HFFc6 (cell line): ENCODE measurements around the gene CDS2. TPM values are rescaled to one million over a fixed set of nuclear protein-coding genes. Genes with fewer than 3 reads are reported as not detected.

Experiments
- DNase-seq: peaks from one replicate; pipeline ENCODE4 v3.0.0-alpha.2; 2018
- H3K27ac Mint-ChIP-seq: 2 replicates; pipeline ENCODE4 v1.8.0; 2020; ENCODE audit warnings: mild to moderate bottlenecking, mixed read lengths
- H3K27me3 Mint-ChIP-seq: 2 replicates; pipeline ENCODE4 v1.8.0; 2021; ENCODE audit warnings: mild to moderate bottlenecking, moderate library complexity, mixed read lengths; ENCODE audit not compliant: insufficient read depth
- H3K36me3 Mint-ChIP-seq: 2 replicates; pipeline ENCODE4 v1.8.0; 2021; ENCODE audit warnings: low read depth, mixed read lengths
- H3K4me1 Mint-ChIP-seq: 2 replicates; pipeline ENCODE4 v1.8.0; 2020; ENCODE audit warnings: low read depth, mixed read lengths
- H3K4me3 Mint-ChIP-seq: 2 replicates; pipeline ENCODE4 v1.8.0; 2020; ENCODE audit warnings: mild to moderate bottlenecking, moderate library complexity, mixed read lengths
- H3K9me3 Mint-ChIP-seq: 2 replicates; pipeline ENCODE4 v1.8.0; 2020; ENCODE audit warnings: mild to moderate bottlenecking, mixed read lengths
- CTCF ChIP-seq: fragments of 200-600 bp; sonication (generic); IDR thresholded peaks from 2 replicates; pipeline ENCODE4 v1.5.0; 2021; ENCODE audit warnings: antibody characterized with exemption, mild to moderate bottlenecking
- total RNA-seq, 6 experiments: library from RNA; stranded (reverse); fragmentation: NEBNext Ultra II Directional; extraction: Animal tissue kit (Norgen Biotek cat#: 25700); gene quantifications; 2 replicates in 1 of 6; 3 replicates in 5 of 6; pipeline ENCODE4 v1.2.3, GENCODE V29; 2021

Gene CDS2
- total RNA-seq, 6 experiments from 2014 or later, result 36.6 to 42.5 (median 39.2) TPM

DNA sequence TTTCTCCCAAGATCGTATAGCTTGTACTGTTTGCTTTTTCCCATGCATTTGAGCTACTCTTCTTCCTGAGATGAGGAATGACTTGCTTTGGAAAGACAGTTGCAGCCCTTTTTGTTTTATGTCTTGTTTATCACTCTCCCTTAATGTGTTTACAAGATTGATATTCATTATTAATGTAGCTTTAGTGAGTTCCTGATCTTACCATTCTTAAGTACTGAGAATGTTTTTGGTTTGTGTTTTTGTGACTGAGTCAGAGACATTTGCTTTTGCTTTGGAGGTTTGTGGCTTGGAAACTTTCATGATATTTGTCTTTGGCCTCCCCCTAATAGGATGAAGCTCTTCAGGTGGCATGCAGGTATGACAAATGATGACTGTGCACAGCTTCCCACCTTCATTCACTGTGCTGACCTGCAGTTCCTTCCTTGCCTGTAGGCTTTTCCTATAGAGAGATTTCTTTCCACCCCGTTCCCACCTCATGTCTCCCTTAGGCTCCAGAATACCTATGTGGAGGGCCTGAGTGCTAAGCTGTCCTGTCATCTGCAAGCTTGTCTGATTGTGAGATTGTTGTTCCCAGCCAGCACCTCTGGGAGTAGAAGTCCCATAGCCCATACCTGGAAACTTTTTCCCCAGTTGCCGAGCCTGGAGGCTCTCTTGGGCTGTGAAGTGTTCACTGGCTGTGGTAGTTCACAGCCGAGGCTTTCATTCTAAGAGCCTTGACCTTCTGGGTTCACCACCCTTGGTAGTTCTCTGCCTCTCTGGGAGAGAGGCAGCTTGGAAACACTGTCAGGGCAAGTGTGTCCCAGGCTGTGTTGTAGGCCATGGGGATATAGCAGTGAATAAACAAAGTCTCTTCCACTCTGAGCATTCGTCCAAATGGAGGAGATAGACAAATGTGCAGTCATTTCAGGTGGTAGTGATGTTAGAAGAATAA lies 27.1 kb downstream of the CDS2 start:
- TF ChIP-seq CTCF, result no peak
- Mint-ChIP-seq H3K27me3 (no peaks in the 10 kb centered on the region), H3K36me3 (no peaks in the 10 kb centered on the region; the same call in 1 of the 2 replicates), H3K4me1 (peaks cover 67% of the 10 kb centered on the region), H3K9me3 (no peaks in the 10 kb centered on the region), H3K27ac (peak overlapping the region; percentile 49), H3K4me3 (no peak overlapping the region)
- no peak for DNase-seq

- Mint-ChIP-seq H3K4me1 (peaks cover 67% of the 10 kb centered on the region), H3K27ac (0 out of 2 replicates have a peak overlapping the region, but pooled peaks have one; percentile 49), H3K9me3 (no peaks in the 10 kb centered on the region), H3K27me3 (no peaks in the 10 kb centered on the region), H3K4me3 (no peak overlapping the region), H3K36me3 (no peaks in the 10 kb centered on the region; the same call in 1 of the 2 replicates)
- no peak for DNase-seq
- no peak for TF ChIP-seq CTCF
Measured at GRCh38 chr20:5154543-5154925, 27.7 kb downstream of the CDS2 start.

DNA sequence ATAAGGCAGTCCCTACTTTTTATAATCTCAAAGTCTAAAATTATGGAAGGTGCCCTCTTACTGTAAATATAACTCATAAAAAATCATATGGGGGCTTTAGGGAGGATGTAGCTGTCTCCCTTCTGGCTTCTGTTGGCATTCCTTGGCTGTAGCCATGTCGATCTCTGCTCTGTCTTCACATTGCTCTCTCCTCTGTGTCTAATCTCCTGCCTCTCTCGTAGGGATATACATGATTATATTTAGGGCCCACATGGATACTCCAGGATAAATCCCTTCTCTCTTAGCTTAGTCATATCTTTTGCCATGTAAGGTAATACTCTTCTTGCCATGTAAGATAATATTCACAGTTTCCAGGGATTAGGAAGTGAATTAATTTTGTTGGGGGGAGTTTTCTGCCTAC lies 28.6 kb downstream of the CDS2 start:
- Mint-ChIP-seq H3K9me3 (no peaks in the 10 kb centered on the region), H3K27ac (peak overlapping the region; percentile 81), H3K36me3 (no peaks in the 10 kb centered on the region; the same call in 1 of the 2 replicates), H3K4me3 (no peak overlapping the region), H3K4me1 (peaks cover 64% of the 10 kb centered on the region), H3K27me3 (no peaks in the 10 kb centered on the region)
- DNase-seq, result no peak
- no peak for TF ChIP-seq CTCF

GRCh38 chr20:5156675-5157448 lies 30.1 kb downstream of the CDS2 start:
- peaks cover 5% of the 10 kb centered on the region; the same call in 1 of the 2 replicates for H3K36me3 Mint-ChIP-seq
- peak overlapping the region; percentile 81 for H3K27ac Mint-ChIP-seq
- H3K27me3 Mint-ChIP-seq, result no peaks in the 10 kb centered on the region
- H3K4me3 Mint-ChIP-seq, result peak overlapping the region; percentile 36
- H3K9me3 Mint-ChIP-seq, result no peaks in the 10 kb centered on the region
- no peak for TF ChIP-seq CTCF
- peak; percentile 47 for DNase-seq
- H3K4me1 Mint-ChIP-seq, result peaks cover 72% of the 10 kb centered on the region

DNA sequence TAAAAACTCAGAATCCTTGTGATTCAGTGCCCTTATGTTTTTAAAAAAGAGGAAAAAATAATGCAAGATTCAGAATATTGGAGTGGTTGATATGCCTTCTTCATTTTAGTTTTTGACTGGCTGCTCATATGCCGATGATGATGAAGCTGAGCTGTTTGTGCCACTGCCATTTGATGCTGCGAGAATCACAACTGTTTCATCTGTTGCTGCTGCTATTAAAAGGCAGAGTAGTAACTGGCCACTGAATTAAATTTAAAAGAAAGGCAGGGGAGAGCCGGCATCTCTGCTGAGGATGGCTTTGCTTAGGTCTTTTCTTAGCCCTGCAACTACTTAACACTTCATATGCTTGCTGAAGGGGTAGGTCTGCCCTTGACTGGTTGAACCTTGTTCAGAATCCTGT lies 33.1 kb downstream of the CDS2 start:
- no peak for TF ChIP-seq CTCF
- H3K27me3 Mint-ChIP-seq, result no peaks in the 10 kb centered on the region; the same call in 1 of the 2 replicates
- no peak for DNase-seq
- no peaks in the 10 kb centered on the region for H3K9me3 Mint-ChIP-seq
- H3K36me3 Mint-ChIP-seq, result peaks cover 9% of the 10 kb centered on the region; the same call in 1 of the 2 replicates
- H3K27ac Mint-ChIP-seq, result no peak overlapping the region; the same call in 1 of the 2 replicates
- no peak overlapping the region for H3K4me3 Mint-ChIP-seq
- H3K4me1 Mint-ChIP-seq, result peaks cover 48% of the 10 kb centered on the region
